ENCODE data around the gene ACKR1.
A peak's percentile ranks its signal among the peaks of the same experiment; 100 is the strongest.

Gene ACKR1

GRCh38 chr1:159187647-159188374 is 16.9 kb upstream of the ACKR1 start:
- DNase-seq = no peak

- no peak for DNase-seq
Measured at GRCh38 chr1:159188375-159188788, 16.3 kb upstream of the ACKR1 start.

GRCh38 chr1:159190441-159190840 is 14.2 kb upstream of the ACKR1 start:
- no peak for DNase-seq

GRCh38 chr1:159196543-159196942 is 8.1 kb upstream of the ACKR1 start:
- DNase-seq = no peak

GRCh38 chr1:159197561-159198557 is 6.8 kb upstream of the ACKR1 start:
- DNase-seq = peak; percentile 21

GRCh38 chr1:159199901-159200300 is 4.8 kb upstream of the ACKR1 start:
- DNase-seq = no peak

GRCh38 chr1:159200769-159201168 is 3.9 kb upstream of the ACKR1 start:
- DNase-seq = no peak

GRCh38 chr1:159201642-159202041 is 3.0 kb upstream of the ACKR1 start:
- no peak for DNase-seq

GRCh38 chr1:159203610-159204009 is 1.1 kb upstream of the ACKR1 start:
- no peak for DNase-seq

- no peak for DNase-seq
Measured at GRCh38 chr1:159205225-159205624, 550 bp downstream of the ACKR1 start.

- DNase-seq = no peak
Measured at GRCh38 chr1:159206110-159206509, 1.4 kb downstream of the ACKR1 start.

GRCh38 chr1:159207080-159207479 is 2.4 kb downstream of the ACKR1 start:
- no peak for DNase-seq

GRCh38 chr1:159207774-159208173 is 3.1 kb downstream of the ACKR1 start:
- DNase-seq = no peak

- DNase-seq = no peak
Measured at GRCh38 chr1:159208175-159208825, 3.6 kb downstream of the ACKR1 start.

- DNase-seq = no peak
Measured at GRCh38 chr1:159209061-159209460, 4.4 kb downstream of the ACKR1 start.

- peak; percentile 40 for DNase-seq
Measured at GRCh38 chr1:159211331-159212136, 6.9 kb downstream of the ACKR1 start.

GRCh38 chr1:159212596-159212995 is 7.9 kb downstream of the ACKR1 start:
- DNase-seq = no peak

- DNase-seq = peak; percentile 43
Measured at GRCh38 chr1:159214149-159214760, 9.6 kb downstream of the ACKR1 start.

GRCh38 chr1:159218649-159219636 is 14.3 kb downstream of the ACKR1 start:
- DNase-seq = no peak

- DNase-seq = no peak
Measured at GRCh38 chr1:159222075-159222865, 17.6 kb downstream of the ACKR1 start.

Data from CD4-positive, alpha-beta T cell treated with Interleukin-17A for 4 hours (primary cell).